Measurements from ENCODE around the gene TBC1D4.
"Not testable (repeated sequence)": the region's sequence is repeated elsewhere in the genome, so short reads cannot be mapped to it uniquely, and the experiment has no call there.

The TBC1D4 gene

GRCh38 chr13:75263741-75264407 lies 218.1 kb downstream of the TBC1D4 start:
- no peak for DNase-seq

GRCh38 chr13:75258159-75258782 lies 223.7 kb downstream of the TBC1D4 start:
- DNase-seq = peak; percentile 62 to 77

GRCh38 chr13:75256922-75257321 lies 225.0 kb downstream of the TBC1D4 start:
- no peak for DNase-seq

- no peak for DNase-seq
These were observed 226.3 kb downstream of the TBC1D4 start for GRCh38 chr13:75255653-75256052.

- DNase-seq = no peak
These were observed 226.8 kb downstream of the TBC1D4 start for GRCh38 chr13:75255147-75255546.

- DNase-seq = no peak
These were observed 230.8 kb downstream of the TBC1D4 start for GRCh38 chr13:75251188-75251587.

- DNase-seq = no peak
These were observed 231.3 kb downstream of the TBC1D4 start for GRCh38 chr13:75250526-75251178.

- DNase-seq = not testable (repeated sequence)
These were observed 236.4 kb downstream of the TBC1D4 start for GRCh38 chr13:75245578-75245977.

- not testable (repeated sequence) for DNase-seq
These were observed 241.7 kb downstream of the TBC1D4 start for GRCh38 chr13:75240240-75240639.

GRCh38 chr13:75236774-75237173 lies 245.2 kb downstream of the TBC1D4 start:
- no peak for DNase-seq
